Caco-2 (cell line): ENCODE measurements around the gene CPEB3. TPM values are rescaled to one million over a fixed set of nuclear protein-coding genes. Genes with fewer than 3 reads are reported as not detected.

Experiments
- BruUV-seq: library from RNA; stranded (reverse); fragments of 400-500 nt; replicated peaks from 2 replicates; lab custom pipeline; 2021; lab: Mats Ljungman, UMichigan
- CTCF ChIA-PET: fragments of 300-600 bp; sonication (Branson Sonifier 250); formaldehyde crosslinking; loops from one replicate; lab custom pipeline; 2022; ENCODE audit warnings: antibody characterized with exemption; lab: Charles Lee
- POLR2A ChIA-PET: fragments of 300-600 bp; sonication (Branson Sonifier 250); formaldehyde crosslinking; loops from one replicate; lab custom pipeline; 2022; ENCODE audit warnings: antibody characterized with exemption; lab: Charles Lee
- DNase-seq, 2 experiments: peaks; one replicate each; pipeline versions ENCODE4 v3.0.0 to v3.0.0-alpha.2; 2020 to 2022
- H3K27me3 ChIP-seq: replicated peaks from 2 replicates; pipeline ENCODE4 v1.6.0; 2011; ENCODE audit warnings: low read length; ENCODE audit not compliant: control insufficient read depth, insufficient read depth
- H3K36me3 ChIP-seq: 2 replicates; pipeline ENCODE4 v1.5.1; 2011; ENCODE audit warnings: low read length; ENCODE audit not compliant: control insufficient read depth, insufficient read depth
- H3K4me1 ChIP-seq: fragments of 250-450 bp; sonication (Bioruptor Pico); 2 replicates; pipeline ENCODE4 v1.5.1; 2020; ENCODE audit warnings: mild to moderate bottlenecking
- H3K4me3 ChIP-seq: 2 replicates; pipeline ENCODE4 v1.5.1; 2011; ENCODE audit warnings: low read depth, mild to moderate bottlenecking, control low read depth, low read length
- H3K9me3 ChIP-seq: fragments of 250-450 bp; sonication (Bioruptor Pico); 2 replicates; pipeline ENCODE4 v1.5.1; 2020; ENCODE audit warnings: mild to moderate bottlenecking, moderate library complexity
- H3K27ac Mint-ChIP-seq: one replicate; pipeline ENCODE4 v1.8.0; 2022; ENCODE audit warnings: mixed read lengths; ENCODE audit not compliant: unreplicated experiment
- H3K27me3 Mint-ChIP-seq: one replicate; pipeline ENCODE4 v1.8.0; 2022; ENCODE audit warnings: mixed read lengths; ENCODE audit not compliant: insufficient read depth, unreplicated experiment
- H3K36me3 Mint-ChIP-seq: one replicate; pipeline ENCODE4 v1.8.0; 2022; ENCODE audit warnings: mild to moderate bottlenecking, mixed read lengths; ENCODE audit not compliant: insufficient read depth, unreplicated experiment
- H3K4me1 Mint-ChIP-seq: one replicate; pipeline ENCODE4 v1.8.0; 2022; ENCODE audit warnings: low read depth, mixed read lengths; ENCODE audit not compliant: unreplicated experiment
- H3K4me3 Mint-ChIP-seq: one replicate; pipeline ENCODE4 v1.8.0; 2022; ENCODE audit warnings: mild to moderate bottlenecking, moderate library complexity, mixed read lengths; ENCODE audit not compliant: unreplicated experiment
- H3K9me3 Mint-ChIP-seq: one replicate; pipeline ENCODE4 v1.8.0; 2022; ENCODE audit warnings: mixed read lengths; ENCODE audit not compliant: unreplicated experiment
- intact Hi-C: fragments of 100-400 bp; cut with micrococcal nuclease; formaldehyde crosslinking; loops from one replicate; pipeline ENCODE4 v1.10.0; 2022; ENCODE audit not compliant: unreplicated experiment
- total RNA-seq: library from RNA; stranded (reverse); gene quantifications from 2 replicates; pipeline ENCODE4 v1.2.3, GENCODE V29; 2022
- TF ChIP-seq, protein P1 (sequence below), 2 experiments: fragments of 200-600 bp in 1 of 2; IDR thresholded peaks; 1 replicate in 1 of 2; 2 replicates in 1 of 2; pipeline versions ENCODE4 v1.5.1 to v1.8.0; 2011 to 2022; ENCODE audit warnings: antibody characterized with exemption in 1 of 2, control low read depth in 1 of 2, inconsistent platforms in 1 of 2, low read depth in 1 of 2, low read length in 1 of 2, mild to moderate bottlenecking in 1 of 2, moderate library complexity in 1 of 2; ENCODE audit not compliant: insufficient read depth in 1 of 2, severe bottlenecking in 1 of 2, unreplicated experiment in 1 of 2

CPEB3 gene
- total RNA-seq, 1 experiment from 2014 or later, result 2.3 TPM

DNA sequence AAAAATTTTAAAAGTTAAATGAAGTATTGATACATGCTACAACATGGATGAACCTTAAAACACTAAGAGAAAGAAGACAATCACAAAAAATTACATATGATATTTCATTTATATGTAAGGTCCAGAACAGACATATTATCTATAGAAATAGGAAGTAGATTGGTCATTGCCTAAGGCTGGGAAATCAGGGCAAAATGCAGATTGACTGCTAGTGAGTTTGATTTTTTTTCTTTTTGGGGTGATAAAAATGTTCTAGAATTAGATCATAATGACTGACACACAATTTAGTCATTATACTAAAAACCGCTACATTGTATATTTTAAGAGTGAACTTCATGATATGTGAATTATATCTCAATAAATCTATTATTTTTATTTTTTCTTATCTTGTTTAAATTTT, 88.3 kb downstream of the CPEB3 start:
- no peak overlapping the region for H3K4me3 ChIP-seq
- H3K27ac Mint-ChIP-seq, result no peak overlapping the region
- peaks cover 8% of the 10 kb centered on the region for H3K4me1 Mint-ChIP-seq
- no peaks in the 10 kb centered on the region for H3K27me3 ChIP-seq
- H3K27me3 Mint-ChIP-seq, result no peaks in the 10 kb centered on the region
- H3K36me3 ChIP-seq, result no peaks in the 10 kb centered on the region
- ChIA-PET POLR2A (no interaction called here), CTCF (no interaction called here)
- intact Hi-C loops, result no loop called here
- BruUV-seq, result no TSS peak
- no peaks in the 10 kb centered on the region for H3K9me3 Mint-ChIP-seq
- TF ChIP-seq, protein P1, sequence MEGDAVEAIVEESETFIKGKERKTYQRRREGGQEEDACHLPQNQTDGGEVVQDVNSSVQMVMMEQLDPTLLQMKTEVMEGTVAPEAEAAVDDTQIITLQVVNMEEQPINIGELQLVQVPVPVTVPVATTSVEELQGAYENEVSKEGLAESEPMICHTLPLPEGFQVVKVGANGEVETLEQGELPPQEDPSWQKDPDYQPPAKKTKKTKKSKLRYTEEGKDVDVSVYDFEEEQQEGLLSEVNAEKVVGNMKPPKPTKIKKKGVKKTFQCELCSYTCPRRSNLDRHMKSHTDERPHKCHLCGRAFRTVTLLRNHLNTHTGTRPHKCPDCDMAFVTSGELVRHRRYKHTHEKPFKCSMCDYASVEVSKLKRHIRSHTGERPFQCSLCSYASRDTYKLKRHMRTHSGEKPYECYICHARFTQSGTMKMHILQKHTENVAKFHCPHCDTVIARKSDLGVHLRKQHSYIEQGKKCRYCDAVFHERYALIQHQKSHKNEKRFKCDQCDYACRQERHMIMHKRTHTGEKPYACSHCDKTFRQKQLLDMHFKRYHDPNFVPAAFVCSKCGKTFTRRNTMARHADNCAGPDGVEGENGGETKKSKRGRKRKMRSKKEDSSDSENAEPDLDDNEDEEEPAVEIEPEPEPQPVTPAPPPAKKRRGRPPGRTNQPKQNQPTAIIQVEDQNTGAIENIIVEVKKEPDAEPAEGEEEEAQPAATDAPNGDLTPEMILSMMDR (IDR thresholded peaks at IDR 0.05; ENCODE audit: insufficient read depth in 1 of 2, low read depth in 1 of 2, low read length in 1 of 2, severe bottlenecking in 1 of 2, unreplicated experiment in 1 of 2), result no peak
- H3K4me1 ChIP-seq, result no peaks in the 10 kb centered on the region
- H3K36me3 Mint-ChIP-seq, result no peaks in the 10 kb centered on the region
- H3K9me3 ChIP-seq, result no peaks in the 10 kb centered on the region
- H3K4me3 Mint-ChIP-seq, result no peak overlapping the region
- no peak for DNase-seq

DNA sequence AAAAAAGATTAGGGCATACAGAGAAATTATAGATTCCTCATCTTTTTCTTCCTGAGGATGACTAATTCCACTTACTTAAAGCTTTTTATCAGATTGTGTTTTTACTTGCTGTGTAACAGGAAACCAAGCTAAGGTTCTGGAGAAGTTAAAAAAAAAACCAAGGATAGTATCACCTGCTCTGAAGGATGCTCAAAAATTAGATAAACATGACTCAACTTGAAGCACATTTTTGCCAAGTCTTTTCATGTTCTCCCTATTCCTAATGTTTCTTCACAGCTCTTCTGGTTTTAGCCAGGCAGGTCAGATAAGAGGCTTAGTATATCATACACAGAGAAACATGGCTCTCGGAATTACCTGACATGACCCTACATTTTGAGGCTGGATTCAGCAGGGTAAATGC, 90.3 kb downstream of the CPEB3 start:
- H3K9me3 ChIP-seq, result no peaks in the 10 kb centered on the region
- H3K4me3 Mint-ChIP-seq, result no peak overlapping the region
- H3K36me3 ChIP-seq, result no peaks in the 10 kb centered on the region
- no TSS peak for BruUV-seq
- no peak for DNase-seq
- intact Hi-C loops, result no loop called here
- ChIA-PET POLR2A (no interaction called here), CTCF (no interaction called here)
- no peaks in the 10 kb centered on the region for H3K4me1 ChIP-seq
- H3K4me3 ChIP-seq, result no peak overlapping the region
- peaks cover 8% of the 10 kb centered on the region for H3K4me1 Mint-ChIP-seq
- TF ChIP-seq, protein P1 (IDR thresholded peaks at IDR 0.05; ENCODE audit: insufficient read depth in 1 of 2, low read depth in 1 of 2, low read length in 1 of 2, severe bottlenecking in 1 of 2, unreplicated experiment in 1 of 2), result no peak
- H3K27me3 Mint-ChIP-seq, result no peaks in the 10 kb centered on the region
- no peaks in the 10 kb centered on the region for H3K27me3 ChIP-seq
- no peaks in the 10 kb centered on the region for H3K36me3 Mint-ChIP-seq
- no peak overlapping the region for H3K27ac Mint-ChIP-seq
- no peaks in the 10 kb centered on the region for H3K9me3 Mint-ChIP-seq

DNA sequence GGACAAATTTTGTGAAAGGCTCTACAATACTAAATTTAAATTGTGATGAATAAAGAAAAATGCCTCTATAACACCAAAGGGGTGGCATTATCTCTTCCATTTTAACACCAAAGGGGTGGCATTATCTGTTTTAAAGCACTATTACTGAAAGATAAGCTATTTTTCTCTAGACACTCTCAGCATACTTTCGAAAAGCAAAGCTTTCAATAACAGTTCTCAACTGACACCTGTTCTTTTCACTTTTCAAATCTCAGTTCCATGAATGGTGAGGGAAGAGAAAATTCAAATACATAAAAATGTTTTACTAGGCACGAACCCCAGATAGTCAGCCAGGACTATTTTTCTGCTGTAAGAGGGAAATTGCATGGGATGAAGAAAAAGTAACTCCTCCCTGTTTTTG, 103.8 kb downstream of the CPEB3 start:
- TF ChIP-seq, protein P1 (IDR thresholded peaks at IDR 0.05; ENCODE audit: insufficient read depth in 1 of 2, low read depth in 1 of 2, low read length in 1 of 2, severe bottlenecking in 1 of 2, unreplicated experiment in 1 of 2), result no peak

More for the DNA sequence above, 103.8 kb downstream of the CPEB3 start:
- Histone ChIP-seq H3K27me3 (no peaks in the 10 kb centered on the region), H3K4me3 (no peak overlapping the region), H3K9me3 (no peaks in the 10 kb centered on the region), H3K36me3 (no peaks in the 10 kb centered on the region), H3K4me1 (no peaks in the 10 kb centered on the region)
- Mint-ChIP-seq H3K9me3 (no peaks in the 10 kb centered on the region), H3K4me1 (no peaks in the 10 kb centered on the region), H3K27ac (no peak overlapping the region), H3K4me3 (no peak overlapping the region), H3K27me3 (no peaks in the 10 kb centered on the region), H3K36me3 (no peaks in the 10 kb centered on the region)
- intact Hi-C loops, result no loop called here
- CTCF ChIA-PET, result no interaction called here
- no TSS peak for BruUV-seq
- POLR2A ChIA-PET, result no interaction called here
- no peak for DNase-seq
